ENCODE results near the gene HES1. TPM values are rescaled to one million over a fixed set of nuclear protein-coding genes. Genes with fewer than 3 reads are reported as not detected.

The HES1 gene
- polyA plus RNA-seq, 1 donor from 2014 or later: 0.25 TPM

Small RNAs within 50 kb of the gene (small RNA-seq; reads per million reads assigned to genes)
- 0 reads per million in 3 experiments for gene RN7SL215P

Other genes with a start within 250 kb of the HES1 start
- not detected in 2 replicates for gene CPN2, start 215.2 kb downstream of the HES1 start, polyA plus RNA-seq
- not detected in 2 replicates for gene LRRC15, start 233.6 kb downstream of the HES1 start, polyA plus RNA-seq

All from neural cell (in vitro differentiated cells).